ENCODE results near the gene GMDS. TPM values are rescaled to one million over a fixed set of nuclear protein-coding genes. Genes with fewer than 3 reads are reported as not detected.

The GMDS gene
- total RNA-seq, 1 experiment from 2014 or later = 35.0 TPM

DNA sequence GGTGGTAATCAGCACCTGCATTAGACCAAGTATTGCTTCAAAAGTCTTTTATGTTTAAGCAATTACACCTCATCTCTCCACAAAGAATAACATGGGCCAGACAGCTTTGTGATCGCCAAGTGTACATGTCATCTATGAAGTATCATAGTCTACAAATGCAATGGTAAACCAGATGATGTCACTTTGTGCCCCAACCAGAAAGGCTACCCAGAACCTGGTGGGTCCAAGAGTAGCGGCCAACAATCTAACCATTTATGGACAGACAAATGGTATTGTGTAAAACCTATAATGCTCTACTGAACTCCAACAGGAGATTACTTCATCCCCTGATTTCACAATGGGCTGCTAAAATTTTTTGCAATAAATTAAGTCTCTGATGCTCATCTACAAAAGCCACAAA lies 295.9 kb downstream of the GMDS start:
- H3K9me3 Mint-ChIP-seq = no peaks in the 10 kb centered on the region
- peaks cover 24% of the 10 kb centered on the region for H3K4me1 Mint-ChIP-seq
- POLR2A ChIA-PET = no interaction called here
- no peak for ATAC-seq
- TF ChIP-seq SP1 (CRISPR knock-in tag; conservative IDR thresholded peaks at IDR 0.05) (no peak), NR3C1 (CRISPR knock-in tag; conservative IDR thresholded peaks at IDR 0.05; ENCODE audit: low read depth) (no peak), FOXP1 (CRISPR knock-in tag; IDR thresholded peaks at IDR 0.05; ENCODE audit: borderline replicate concordance) (no peak), E2F5 (CRISPR knock-in tag; IDR thresholded peaks at IDR 0.05) (no peak), RORB (CRISPR knock-in tag; IDR thresholded peaks at IDR 0.05) (no peak), GRHL2 (CRISPR knock-in tag; IDR thresholded peaks at IDR 0.05; ENCODE audit: insufficient replicate concordance, severe bottlenecking) (no peak), GTF2I (CRISPR knock-in tag; conservative IDR thresholded peaks at IDR 0.05) (no peak), ZNF263 (CRISPR knock-in tag; IDR thresholded peaks at IDR 0.05; ENCODE audit: low read depth) (no peak), E2F4 (CRISPR knock-in tag; IDR thresholded peaks at IDR 0.05; ENCODE audit: borderline replicate concordance, low read depth) (no peak), ZMAT4 (CRISPR knock-in tag; IDR thresholded peaks at IDR 0.05) (no peak), ZNF232 (CRISPR knock-in tag; IDR thresholded peaks at IDR 0.05) (no peak), CREB1 (CRISPR knock-in tag; IDR thresholded peaks at IDR 0.05) (no peak), FOXP4 (CRISPR knock-in tag; IDR thresholded peaks at IDR 0.05) (no peak), NFYB (CRISPR knock-in tag; conservative IDR thresholded peaks at IDR 0.05; ENCODE audit: low read depth) (no peak)
- TF ChIP-seq, protein P1, sequence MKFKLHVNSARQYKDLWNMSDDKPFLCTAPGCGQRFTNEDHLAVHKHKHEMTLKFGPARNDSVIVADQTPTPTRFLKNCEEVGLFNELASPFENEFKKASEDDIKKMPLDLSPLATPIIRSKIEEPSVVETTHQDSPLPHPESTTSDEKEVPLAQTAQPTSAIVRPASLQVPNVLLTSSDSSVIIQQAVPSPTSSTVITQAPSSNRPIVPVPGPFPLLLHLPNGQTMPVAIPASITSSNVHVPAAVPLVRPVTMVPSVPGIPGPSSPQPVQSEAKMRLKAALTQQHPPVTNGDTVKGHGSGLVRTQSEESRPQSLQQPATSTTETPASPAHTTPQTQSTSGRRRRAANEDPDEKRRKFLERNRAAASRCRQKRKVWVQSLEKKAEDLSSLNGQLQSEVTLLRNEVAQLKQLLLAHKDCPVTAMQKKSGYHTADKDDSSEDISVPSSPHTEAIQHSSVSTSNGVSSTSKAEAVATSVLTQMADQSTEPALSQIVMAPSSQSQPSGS (CRISPR knock-in tag; IDR thresholded peaks at IDR 0.05; ENCODE audit: borderline replicate concordance, low read depth) = no peak
- TF ChIP-seq, protein P2, sequence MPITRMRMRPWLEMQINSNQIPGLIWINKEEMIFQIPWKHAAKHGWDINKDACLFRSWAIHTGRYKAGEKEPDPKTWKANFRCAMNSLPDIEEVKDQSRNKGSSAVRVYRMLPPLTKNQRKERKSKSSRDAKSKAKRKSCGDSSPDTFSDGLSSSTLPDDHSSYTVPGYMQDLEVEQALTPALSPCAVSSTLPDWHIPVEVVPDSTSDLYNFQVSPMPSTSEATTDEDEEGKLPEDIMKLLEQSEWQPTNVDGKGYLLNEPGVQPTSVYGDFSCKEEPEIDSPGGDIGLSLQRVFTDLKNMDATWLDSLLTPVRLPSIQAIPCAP (CRISPR knock-in tag; IDR thresholded peaks at IDR 0.05) = no peak
- no peak overlapping the region for H3K27ac Mint-ChIP-seq
- H3K4me3 Mint-ChIP-seq = no peak overlapping the region
- no peak for DNase-seq (ENCODE audit: low spot score)
- no peaks in the 10 kb centered on the region for H3K27me3 Mint-ChIP-seq (ENCODE audit: low read depth)
- CTCF ChIA-PET = no interaction called here
- no peaks in the 10 kb centered on the region for H3K36me3 Mint-ChIP-seq

DNA sequence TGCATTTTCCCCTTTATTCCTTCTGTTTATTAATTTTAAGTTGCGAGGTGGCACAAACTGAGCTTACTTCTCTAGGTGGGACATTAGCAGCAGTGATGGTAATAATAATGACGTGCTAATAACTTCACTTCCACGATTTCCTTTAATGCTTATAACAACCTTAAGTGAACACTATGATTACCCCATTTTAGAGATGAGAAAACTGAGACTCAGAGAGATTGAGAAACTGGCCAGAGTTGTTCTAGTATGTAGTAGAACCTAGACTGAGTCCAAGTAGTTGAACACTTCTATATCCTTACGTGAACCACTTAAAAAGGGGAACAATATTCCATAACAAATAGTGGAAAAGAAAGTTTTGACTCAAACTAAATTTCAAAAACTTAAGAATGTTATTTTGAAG lies 297.5 kb downstream of the GMDS start:
- H3K27me3 Mint-ChIP-seq (ENCODE audit: low read depth) = no peaks in the 10 kb centered on the region
- CTCF ChIA-PET = no interaction called here
- H3K27ac Mint-ChIP-seq = no peak overlapping the region
- POLR2A ChIA-PET = no interaction called here
- ATAC-seq (no peak), DNase-seq (ENCODE audit: low spot score) (no peak)
- H3K4me3 Mint-ChIP-seq = no peak overlapping the region
- peaks cover 20% of the 10 kb centered on the region for H3K4me1 Mint-ChIP-seq
- no peaks in the 10 kb centered on the region for H3K9me3 Mint-ChIP-seq
- no peaks in the 10 kb centered on the region for H3K36me3 Mint-ChIP-seq
- TF ChIP-seq ZNF317 (CRISPR knock-in tag; IDR thresholded peaks at IDR 0.05; ENCODE audit: borderline replicate concordance, low read depth) = no peak
- TF ChIP-seq CDX4 (CRISPR knock-in tag; IDR thresholded peaks at IDR 0.05; ENCODE audit: borderline replicate concordance) = no peak
- TF ChIP-seq IRF2 (CRISPR knock-in tag; IDR thresholded peaks at IDR 0.05; ENCODE audit: borderline replicate concordance, low read depth) = no peak
- no peak for TF ChIP-seq ZNF232 (CRISPR knock-in tag; IDR thresholded peaks at IDR 0.05)
- no peak for TF ChIP-seq PRRX2 (CRISPR knock-in tag; IDR thresholded peaks at IDR 0.05)
- TF ChIP-seq, protein P2 (CRISPR knock-in tag; IDR thresholded peaks at IDR 0.05) = no peak
- no peak for TF ChIP-seq ATF1 (CRISPR knock-in tag; IDR thresholded peaks at IDR 0.05)
- no peak for TF ChIP-seq RORB (CRISPR knock-in tag; IDR thresholded peaks at IDR 0.05)
- no peak for TF ChIP-seq NFYB (CRISPR knock-in tag; conservative IDR thresholded peaks at IDR 0.05; ENCODE audit: low read depth)
- no peak for TF ChIP-seq ZNF396 (CRISPR knock-in tag; IDR thresholded peaks at IDR 0.05; ENCODE audit: borderline replicate concordance)
- no peak for TF ChIP-seq NR2C2 (CRISPR knock-in tag; IDR thresholded peaks at IDR 0.05)

Measured in WTC11 (cell line).